ENCODE measurements around the gene SNTA1.

- no peak for TF ChIP-seq CTCF (conservative IDR thresholded peaks at IDR 0.05 in 1 of 2, IDR thresholded peaks at IDR 0.05 in 1 of 2; ENCODE audit: extremely low read depth in 1 of 2, insufficient read depth in 1 of 2, low read depth in 1 of 2, low read length in 2 of 2)
- TF ChIP-seq EZH2 (IDR thresholded peaks at IDR 0.05; ENCODE audit: borderline replicate concordance, low read length), result no peak
Measured at GRCh38 chr20:33373735-33374605, 69.6 kb downstream of the SNTA1 start.
